Thyroid gland (tissue), 4 donors: Measurements from ENCODE around the gene UPB1. TPM values are rescaled to one million over a fixed set of nuclear protein-coding genes. Genes with fewer than 3 reads are reported as not detected.
A peak's percentile ranks its signal among the peaks of the same experiment; 100 is the strongest.

Experiments used
- DNase-seq, 2 donors: peaks; one replicate each; pipeline ENCODE4 v3.0.0-alpha.2; 2019
- H3K27ac ChIP-seq, 3 donors: fragments of 200-600 bp; sonication (generic); 1 replicate in 2 of 3; 2 replicates in 1 of 3; pipeline ENCODE4 v1.5.1; 2016 to 2019; ENCODE audit warnings: mild to moderate bottlenecking in 1 of 3, moderate library complexity in 1 of 3
- H3K27me3 ChIP-seq: fragments of 200-600 bp; sonication (generic); one replicate; pipeline ENCODE4 v1.5.1; 2019
- H3K36me3 ChIP-seq, 2 donors: fragments of 200-600 bp; sonication (generic); one replicate each; pipeline ENCODE4 v1.5.1; 2016 to 2019
- H3K4me1 ChIP-seq, 2 donors: fragments of 200-600 bp; sonication (generic); one replicate each; pipeline ENCODE4 v1.5.1; 2017 to 2019
- H3K4me3 ChIP-seq, 3 donors: fragments of 200-600 bp; sonication (generic); replicated peaks in 1 of 3; 1 replicate in 2 of 3; 2 replicates in 1 of 3; pipeline ENCODE4 v1.5.1; 2016; ENCODE audit warnings: mild to moderate bottlenecking in 1 of 3
- H3K9me3 ChIP-seq: fragments of 200-600 bp; sonication (generic); one replicate; pipeline ENCODE4 v1.5.1; 2017
- POLR2A ChIP-seq, 2 donors: fragments of 450-650 bp; IDR thresholded peaks; one replicate each; pipeline ENCODE4 v1.6.1; 2017; ENCODE audit warnings: antibody characterized with exemption in 2 of 2, mild to moderate bottlenecking in 2 of 2, moderate library complexity in 1 of 2
- WGBS, 2 donors: methylation state at CpG; one replicate each; pipeline ENCODE4 v1.1.5; 2017; 5-methylcytosine and 5-hydroxymethylcytosine counted together
- intact Hi-C: fragments of 100-400 bp; cut with DNase I; formaldehyde crosslinking; loops from one replicate; pipeline ENCODE4 v1.15.1; 2023
- total RNA-seq, 4 donors: library from RNA; depleted of rRNA; stranded (reverse); fragments of >200 nt; gene quantifications; one replicate each; pipeline ENCODE4 v1.2.3, GENCODE V29; 2016
- TF ChIP-seq, protein P1 (sequence below), 6 experiments: fragments of 200-600 bp in 3 of 6; fragments of 450-650 bp in 3 of 6; sonication (generic) in 3 of 6; IDR thresholded peaks; one replicate each; pipeline ENCODE4 v1.5.1; 2016 to 2019; ENCODE audit warnings: antibody characterized with exemption in 6 of 6, mild to moderate bottlenecking in 2 of 6, inconsistent platforms in 1 of 6, moderate library complexity in 1 of 6

Gene UPB1
- total RNA-seq, 4 donors from 2014 or later, result not detected

DNA sequence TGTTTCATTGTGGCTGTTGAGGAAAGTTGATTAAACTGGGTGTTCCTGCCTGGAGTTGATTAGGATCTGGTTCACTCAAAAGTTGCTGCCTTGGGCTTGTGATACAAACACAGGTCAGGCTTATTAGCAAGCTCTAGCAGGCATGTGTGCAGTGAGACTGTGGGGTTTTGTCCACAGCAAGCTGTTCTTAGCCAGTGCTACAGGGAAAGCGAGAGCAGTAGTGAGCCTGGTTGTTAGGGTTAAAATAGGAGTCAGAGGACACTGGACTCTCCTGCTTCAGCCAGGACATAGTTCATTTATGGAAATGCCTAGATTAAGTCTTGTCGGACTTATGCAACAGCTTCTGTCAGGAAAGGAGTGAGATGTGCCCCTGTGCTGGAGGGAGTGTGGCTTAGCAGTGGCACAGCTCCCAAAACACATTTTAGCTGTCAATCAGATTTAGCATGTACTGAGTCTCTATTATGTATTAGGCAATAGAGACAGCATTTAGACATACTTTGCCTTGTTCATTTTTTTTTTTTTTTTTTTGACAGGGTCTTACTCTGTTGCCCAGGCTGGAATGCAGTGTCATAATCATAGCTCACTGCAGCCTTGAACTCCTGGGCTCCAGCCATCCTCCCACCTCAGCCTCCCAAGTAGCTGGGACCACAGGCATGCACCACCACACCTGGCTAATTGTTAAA is 69.4 kb downstream of the UPB1 start:
- H3K4me1 ChIP-seq, result peaks cover 11 to 15% of the 10 kb centered on the region in 2 donors
- WGBS, 2 donors, result 82 to 85% methylated on average over 2 of the region's 2 CpGs

DNA sequence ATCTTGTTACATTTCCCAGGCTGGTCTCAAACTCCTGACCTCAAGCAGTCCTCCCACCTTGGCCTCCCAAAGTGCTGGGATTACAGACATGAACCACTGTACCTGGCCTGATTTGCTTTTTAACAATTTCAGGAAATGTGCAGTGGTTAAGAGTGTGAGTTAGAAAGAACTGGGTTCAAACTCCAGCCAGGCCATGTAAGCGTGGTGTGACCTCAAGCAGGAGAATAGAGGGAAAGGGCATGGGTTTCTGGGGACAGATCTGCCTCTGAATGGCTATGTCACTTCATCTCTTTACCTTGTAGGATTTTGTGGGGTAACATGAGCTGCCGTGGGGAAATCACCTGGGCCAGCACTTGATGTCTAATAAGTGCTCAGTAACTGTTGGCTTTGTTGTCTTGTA is 69.9 kb downstream of the UPB1 start:
- DNase-seq, result no peak
- no peak overlapping the region for H3K4me3 ChIP-seq
- no peaks in the 10 kb centered on the region for H3K9me3 ChIP-seq
- H3K36me3 ChIP-seq, result peaks cover 19 to 30% of the 10 kb centered on the region in 2 donors
- WGBS, 2 donors, result 84 to 86% methylated on average over 2 of the region's 2 CpGs
- intact Hi-C loops, result no loop called here
- TF ChIP-seq POLR2A (IDR thresholded peaks at IDR 0.05), result no peak
- TF ChIP-seq, protein P1, sequence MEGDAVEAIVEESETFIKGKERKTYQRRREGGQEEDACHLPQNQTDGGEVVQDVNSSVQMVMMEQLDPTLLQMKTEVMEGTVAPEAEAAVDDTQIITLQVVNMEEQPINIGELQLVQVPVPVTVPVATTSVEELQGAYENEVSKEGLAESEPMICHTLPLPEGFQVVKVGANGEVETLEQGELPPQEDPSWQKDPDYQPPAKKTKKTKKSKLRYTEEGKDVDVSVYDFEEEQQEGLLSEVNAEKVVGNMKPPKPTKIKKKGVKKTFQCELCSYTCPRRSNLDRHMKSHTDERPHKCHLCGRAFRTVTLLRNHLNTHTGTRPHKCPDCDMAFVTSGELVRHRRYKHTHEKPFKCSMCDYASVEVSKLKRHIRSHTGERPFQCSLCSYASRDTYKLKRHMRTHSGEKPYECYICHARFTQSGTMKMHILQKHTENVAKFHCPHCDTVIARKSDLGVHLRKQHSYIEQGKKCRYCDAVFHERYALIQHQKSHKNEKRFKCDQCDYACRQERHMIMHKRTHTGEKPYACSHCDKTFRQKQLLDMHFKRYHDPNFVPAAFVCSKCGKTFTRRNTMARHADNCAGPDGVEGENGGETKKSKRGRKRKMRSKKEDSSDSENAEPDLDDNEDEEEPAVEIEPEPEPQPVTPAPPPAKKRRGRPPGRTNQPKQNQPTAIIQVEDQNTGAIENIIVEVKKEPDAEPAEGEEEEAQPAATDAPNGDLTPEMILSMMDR (IDR thresholded peaks at IDR 0.05), result no peak
- H3K4me1 ChIP-seq, result peaks cover 11 to 15% of the 10 kb centered on the region in 2 donors
- H3K27ac ChIP-seq, result no peak overlapping the region
- no peaks in the 10 kb centered on the region for H3K27me3 ChIP-seq

More for the DNA sequence above, 69.4 kb downstream of the UPB1 start:
- no peaks in the 10 kb centered on the region for H3K9me3 ChIP-seq
- intact Hi-C loops, result no loop called here
- H3K4me3 ChIP-seq, result no peak overlapping the region
- TF ChIP-seq, protein P1 (IDR thresholded peaks at IDR 0.05), result no peak
- no peak for TF ChIP-seq POLR2A (IDR thresholded peaks at IDR 0.05)
- H3K27ac ChIP-seq, result no peak overlapping the region
- H3K27me3 ChIP-seq, result no peaks in the 10 kb centered on the region
- H3K36me3 ChIP-seq, result peaks cover 17 to 28% of the 10 kb centered on the region in 2 donors
- DNase-seq, result no peak

DNA sequence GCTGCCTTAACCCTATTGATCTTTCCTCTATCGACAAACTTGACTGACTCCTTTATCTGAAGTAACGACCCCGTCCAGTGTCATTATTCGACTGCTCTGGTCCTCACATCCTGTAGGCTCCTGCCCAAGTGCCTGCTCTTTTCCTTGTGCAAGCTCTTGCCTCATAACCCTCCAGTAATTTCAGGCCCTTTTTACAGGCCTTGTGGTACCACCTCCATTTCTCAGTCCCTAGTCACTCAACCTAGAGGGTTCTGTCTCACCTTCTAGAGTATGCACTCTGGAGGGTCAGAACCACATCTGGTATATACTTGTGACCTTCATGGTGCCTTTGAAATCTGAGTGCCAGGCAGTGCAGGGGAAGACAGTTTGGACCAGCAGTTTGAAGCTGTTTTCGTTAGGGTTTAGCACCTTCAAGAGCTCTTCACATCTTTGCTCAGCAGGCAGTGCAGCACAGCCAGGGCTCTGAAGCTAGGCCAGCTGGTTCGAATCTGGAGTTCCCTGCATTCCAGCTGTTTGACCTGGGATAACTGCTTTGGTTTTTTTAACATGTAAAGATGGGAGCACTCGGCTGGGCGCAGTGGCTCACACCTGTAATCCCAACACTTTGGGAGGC is 71.9 kb downstream of the UPB1 start:
- intact Hi-C loops, result no loop called here
- H3K27me3 ChIP-seq, result no peaks in the 10 kb centered on the region
- no peak overlapping the region for H3K4me3 ChIP-seq
- TF ChIP-seq, protein P1 (IDR thresholded peaks at IDR 0.05), result no peak
- no peak for TF ChIP-seq POLR2A (IDR thresholded peaks at IDR 0.05)
- H3K36me3 ChIP-seq, result peaks cover 25 to 30% of the 10 kb centered on the region in 2 donors
- H3K9me3 ChIP-seq, result no peaks in the 10 kb centered on the region
- peak; percentile 48 to 63 for DNase-seq
- WGBS, 2 donors, result 52 to 61% methylated on average over 7 to 8 of the region's 8 CpGs
- H3K27ac ChIP-seq, result peak overlapping the region in 1 of 3 donors; percentile 14
- peaks cover 11 to 15% of the 10 kb centered on the region in 2 donors for H3K4me1 ChIP-seq

DNA sequence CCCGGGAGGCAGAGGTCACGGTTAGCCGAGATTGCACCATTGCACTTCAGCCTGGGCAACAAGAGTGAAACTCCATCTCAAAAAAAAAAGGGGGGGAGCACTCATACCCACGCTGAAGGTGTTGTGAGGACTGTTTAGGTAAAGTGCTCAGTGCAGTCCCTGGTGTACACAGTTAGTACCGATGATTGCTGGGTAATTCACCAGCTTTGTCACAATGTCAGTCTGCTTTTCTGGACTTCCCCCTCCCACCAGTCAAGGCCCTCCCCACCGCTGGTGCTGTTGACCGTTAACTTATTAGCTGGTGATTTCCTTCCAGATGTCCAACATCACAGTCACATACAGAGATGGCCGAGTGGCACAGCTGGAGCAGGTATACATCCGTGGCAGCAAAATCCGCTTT is 72.5 kb downstream of the UPB1 start:
- no peaks in the 10 kb centered on the region for H3K9me3 ChIP-seq
- H3K27me3 ChIP-seq, result no peaks in the 10 kb centered on the region
- 78 to 86% methylated on average over 10 of the region's 10 CpGs for WGBS, 2 donors
- intact Hi-C loops, result no loop called here
- no peak for TF ChIP-seq POLR2A (IDR thresholded peaks at IDR 0.05)
- TF ChIP-seq, protein P1 (IDR thresholded peaks at IDR 0.05), result no peak
- H3K4me1 ChIP-seq, result peaks cover 11 to 15% of the 10 kb centered on the region in 2 donors
- no peak overlapping the region for H3K4me3 ChIP-seq
- no peak for DNase-seq
- peaks cover 26 to 32% of the 10 kb centered on the region in 2 donors for H3K36me3 ChIP-seq
- no peak overlapping the region for H3K27ac ChIP-seq

DNA sequence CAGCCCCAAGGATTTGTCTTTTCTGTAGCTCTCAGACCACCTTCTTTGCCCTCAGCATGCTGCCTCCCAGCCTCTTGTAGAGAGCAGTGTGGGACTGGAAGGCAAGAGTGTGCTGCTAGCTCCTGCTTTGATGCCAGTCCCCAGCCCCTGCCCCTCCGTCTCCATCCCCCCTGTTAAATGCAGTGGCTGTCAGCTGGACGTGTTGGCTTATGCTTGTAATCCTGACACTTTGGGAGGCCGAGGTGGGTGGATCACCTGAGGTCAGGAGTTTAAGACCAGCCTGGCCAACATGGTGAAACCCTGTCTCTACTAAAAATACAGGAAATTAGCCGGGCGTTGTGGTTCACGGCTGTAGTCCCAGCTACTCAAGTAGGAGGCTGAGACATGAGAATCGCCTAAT is 76.1 kb downstream of the UPB1 start:
- intact Hi-C loops, result no loop called here
- peaks cover 35 to 42% of the 10 kb centered on the region in 2 donors for H3K36me3 ChIP-seq

More for the DNA sequence above, 76.1 kb downstream of the UPB1 start:
- H3K4me3 ChIP-seq, result no peak overlapping the region
- no peaks in the 10 kb centered on the region for H3K9me3 ChIP-seq
- no peaks in the 10 kb centered on the region for H3K27me3 ChIP-seq
- DNase-seq, result no peak
- H3K27ac ChIP-seq, result no peak overlapping the region
- H3K4me1 ChIP-seq, result peaks cover 8 to 10% of the 10 kb centered on the region in 2 donors
- TF ChIP-seq, protein P1 (IDR thresholded peaks at IDR 0.05), result no peak
- no peak for TF ChIP-seq POLR2A (IDR thresholded peaks at IDR 0.05)
- 90 to 97% methylated on average over 7 of the region's 7 CpGs for WGBS, 2 donors
